ENCODE data around the gene VPS4A.

DNA sequence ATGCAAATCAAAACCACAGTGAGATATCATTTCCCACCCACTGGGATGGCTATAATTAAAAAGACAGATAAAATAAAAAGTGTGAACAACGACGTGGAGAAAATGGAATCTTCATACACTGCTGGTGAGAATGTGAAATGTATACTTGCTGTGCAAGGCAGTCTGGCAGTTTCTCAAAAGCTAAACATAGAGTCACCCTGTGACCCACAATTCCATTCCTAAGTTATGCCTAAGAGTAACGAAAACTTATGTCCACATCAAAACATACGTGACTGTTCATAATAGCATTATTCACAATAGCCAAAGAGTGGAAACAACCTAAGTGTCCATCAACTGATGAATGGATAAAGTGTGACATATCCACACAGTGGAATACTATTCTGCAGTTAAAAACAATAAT, 38.1 kb upstream of the VPS4A start:
- TF ChIP-seq CTCF (IDR thresholded peaks at IDR 0.05) (no peak), POLR2AphosphoS5 (IDR thresholded peaks at IDR 0.05) (no peak)

Measured in stomach (tissue), 4 donors.